Measurements from ENCODE around the gene GAREM1. TPM values are rescaled to one million over a fixed set of nuclear protein-coding genes. Genes with fewer than 3 reads are reported as not detected.

GAREM1 gene
- total RNA-seq, 1 experiment from 2014 or later = 11.1 TPM

DNA sequence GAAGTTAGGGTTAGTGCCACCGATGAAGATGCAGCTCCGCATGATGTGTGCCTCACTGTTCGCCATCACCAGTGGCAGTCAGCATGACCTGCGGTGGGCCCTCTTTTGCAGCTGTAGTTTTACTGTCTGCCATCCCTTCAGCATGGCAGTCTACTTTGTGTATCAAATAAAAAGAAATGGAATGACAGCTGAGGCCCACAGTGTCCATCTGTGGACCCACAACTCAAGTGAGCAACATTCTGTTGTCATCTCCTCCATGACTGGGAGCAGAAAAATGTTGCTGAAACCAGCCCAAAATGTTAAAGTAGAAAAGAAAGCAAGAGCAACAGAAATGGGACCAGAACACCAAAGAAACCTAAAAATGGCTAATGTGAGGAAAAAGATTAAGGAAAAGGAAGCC lies 152.1 kb downstream of the GAREM1 start:
- no peak for DNase-seq (ENCODE audit: low read depth, low spot score)
- Histone ChIP-seq H3K27ac (ENCODE audit: low read depth, low read length) (no peak overlapping the region), H3K4me1 (ENCODE audit: control insufficient read depth in 1 of 2, insufficient read depth in 2 of 2, low read length in 2 of 2) (peaks cover 6 to 11% of the 10 kb centered on the region in 2 experiments; a peak in 3 of 4 replicates), H3K9me2 (ENCODE audit: insufficient read depth) (0 out of 2 replicates have a peak, but pooled peaks cover 3% of the 10 kb centered on the region), H3K36me3 (ENCODE audit: control insufficient read depth in 1 of 2, insufficient read depth in 2 of 2, low read length in 2 of 2) (no peaks in the 10 kb centered on the region), H2AFZ (ENCODE audit: low read depth, low read length, poor library complexity, severe bottlenecking) (no peak overlapping the region), H3K27me3 (ENCODE audit: insufficient read depth, low read length) (no peaks in the 10 kb centered on the region), H3K9me3 (ENCODE audit: control insufficient read depth in 1 of 2, insufficient read depth in 1 of 2, low read depth in 1 of 2, low read length in 2 of 2) (no peaks in the 10 kb centered on the region), H3K9ac (ENCODE audit: low read length) (no peak overlapping the region), H3K4me2 (ENCODE audit: low read length) (no peak overlapping the region), H3K79me2 (ENCODE audit: insufficient read depth, low read length) (no peaks in the 10 kb centered on the region), H4K20me1 (ENCODE audit: insufficient read depth) (no peaks in the 10 kb centered on the region), H3K4me3 (replicated peaks in 1 of 2; ENCODE audit: low read depth in 1 of 2, low read length in 2 of 2) (no peak overlapping the region)
- ChIA-PET RAD21 (ENCODE audit: low non-redundant PET in 1 of 2, low total read pairs in 2 of 2, uncharacterized antibody in 2 of 2, unreplicated experiment in 2 of 2) (no interaction called here), POLR2A (no interaction called here), CTCF (no interaction called here)
- intact Hi-C loops (cut with micrococcal nuclease) = no loop called here
- ATAC-seq = no peak
- BruUV-seq (replicated peaks) = no TSS peak
- no peak for TF ChIP-seq EZH2 (IDR thresholded peaks at IDR 0.05)
- no peak for TF ChIP-seq FOSL1 (IDR thresholded peaks at IDR 0.05; ENCODE audit: low read depth)
- TF ChIP-seq ZFX (IDR thresholded peaks at IDR 0.05) = no peak
- no peak for TF ChIP-seq CBX3 (IDR thresholded peaks at IDR 0.05; ENCODE audit: low read depth)
- no peak for TF ChIP-seq RAD21 (IDR thresholded peaks at IDR 0.05; ENCODE audit: low read depth)

DNA sequence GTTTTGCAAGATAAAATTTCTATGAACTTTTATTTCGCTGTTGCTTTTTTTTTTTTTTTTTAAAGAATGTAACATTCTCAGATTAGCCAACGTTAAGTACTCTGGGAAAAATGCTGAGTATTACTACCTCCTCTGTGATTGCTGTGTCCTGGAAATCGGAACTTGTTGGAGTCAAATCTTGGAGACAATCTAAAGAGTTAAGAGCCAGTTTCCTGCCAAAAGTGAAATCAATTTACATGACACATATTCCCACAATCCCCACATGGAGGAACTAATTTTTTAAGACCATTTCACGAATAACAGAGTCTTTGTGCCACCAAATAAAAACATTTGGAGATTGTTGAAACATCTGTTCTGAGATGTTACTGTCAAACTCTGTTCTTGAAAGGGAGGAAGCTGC lies 153.0 kb downstream of the GAREM1 start:
- Histone ChIP-seq H3K4me3 (replicated peaks in 1 of 2; ENCODE audit: low read depth in 1 of 2, low read length in 2 of 2) (no peak overlapping the region), H3K79me2 (ENCODE audit: insufficient read depth, low read length) (no peaks in the 10 kb centered on the region), H3K4me1 (ENCODE audit: control insufficient read depth in 1 of 2, insufficient read depth in 2 of 2, low read length in 2 of 2) (peaks cover 6 to 11% of the 10 kb centered on the region in 2 experiments; a peak in 3 of 4 replicates), H3K36me3 (ENCODE audit: control insufficient read depth in 1 of 2, insufficient read depth in 2 of 2, low read length in 2 of 2) (no peaks in the 10 kb centered on the region), H2AFZ (ENCODE audit: low read depth, low read length, poor library complexity, severe bottlenecking) (no peak overlapping the region), H3K9ac (ENCODE audit: low read length) (no peak overlapping the region), H3K4me2 (ENCODE audit: low read length) (peak overlapping the region; percentile 17; the same call in 1 of the 2 replicates), H3K27me3 (ENCODE audit: insufficient read depth, low read length) (no peaks in the 10 kb centered on the region), H3K27ac (ENCODE audit: low read depth, low read length) (no peak overlapping the region), H3K9me3 (ENCODE audit: control insufficient read depth in 1 of 2, insufficient read depth in 1 of 2, low read depth in 1 of 2, low read length in 2 of 2) (no peaks in the 10 kb centered on the region), H3K9me2 (ENCODE audit: insufficient read depth) (0 out of 2 replicates have a peak, but pooled peaks cover 3% of the 10 kb centered on the region), H4K20me1 (ENCODE audit: insufficient read depth) (no peaks in the 10 kb centered on the region)
- ATAC-seq (no peak), DNase-seq (ENCODE audit: low read depth, low spot score) (no peak)
- ChIA-PET POLR2A (interaction anchor here (1.2 kb wide), 1 partner anchor 9 kb away, joined by 3 read pairs; no protein-coding TSS in a partner anchor), CTCF (interaction anchor here (0.7 kb wide), 1 partner anchor 207 kb away, joined by 3 read pairs; no protein-coding TSS in a partner anchor), RAD21 (ENCODE audit: low non-redundant PET in 1 of 2, low total read pairs in 2 of 2, uncharacterized antibody in 2 of 2, unreplicated experiment in 2 of 2) (interaction anchor here in 1 of 2 experiments (0.7 kb wide), 1 partner anchor 160 kb away, joined by 4 read pairs; no protein-coding TSS in a partner anchor)
- TF ChIP-seq, protein P1, sequence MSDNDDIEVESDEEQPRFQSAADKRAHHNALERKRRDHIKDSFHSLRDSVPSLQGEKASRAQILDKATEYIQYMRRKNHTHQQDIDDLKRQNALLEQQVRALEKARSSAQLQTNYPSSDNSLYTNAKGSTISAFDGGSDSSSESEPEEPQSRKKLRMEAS (IDR thresholded peaks at IDR 0.05) = no peak
- TF ChIP-seq SP1 (IDR thresholded peaks at IDR 0.05; ENCODE audit: low read depth) (no peak), JUND (IDR thresholded peaks at IDR 0.05) (0 out of 2 replicates have a peak, but pooled peaks have one; percentile 1)
- no TSS peak for BruUV-seq (replicated peaks)
- intact Hi-C loops (cut with micrococcal nuclease) = no loop called here

All from HCT116 (cell line).